ENCODE results near the gene FAM228B.
"Not testable (repeated sequence)": the region's sequence is repeated elsewhere in the genome, so short reads cannot be mapped to it uniquely, and the experiment has no call there.

FAM228B gene

DNA sequence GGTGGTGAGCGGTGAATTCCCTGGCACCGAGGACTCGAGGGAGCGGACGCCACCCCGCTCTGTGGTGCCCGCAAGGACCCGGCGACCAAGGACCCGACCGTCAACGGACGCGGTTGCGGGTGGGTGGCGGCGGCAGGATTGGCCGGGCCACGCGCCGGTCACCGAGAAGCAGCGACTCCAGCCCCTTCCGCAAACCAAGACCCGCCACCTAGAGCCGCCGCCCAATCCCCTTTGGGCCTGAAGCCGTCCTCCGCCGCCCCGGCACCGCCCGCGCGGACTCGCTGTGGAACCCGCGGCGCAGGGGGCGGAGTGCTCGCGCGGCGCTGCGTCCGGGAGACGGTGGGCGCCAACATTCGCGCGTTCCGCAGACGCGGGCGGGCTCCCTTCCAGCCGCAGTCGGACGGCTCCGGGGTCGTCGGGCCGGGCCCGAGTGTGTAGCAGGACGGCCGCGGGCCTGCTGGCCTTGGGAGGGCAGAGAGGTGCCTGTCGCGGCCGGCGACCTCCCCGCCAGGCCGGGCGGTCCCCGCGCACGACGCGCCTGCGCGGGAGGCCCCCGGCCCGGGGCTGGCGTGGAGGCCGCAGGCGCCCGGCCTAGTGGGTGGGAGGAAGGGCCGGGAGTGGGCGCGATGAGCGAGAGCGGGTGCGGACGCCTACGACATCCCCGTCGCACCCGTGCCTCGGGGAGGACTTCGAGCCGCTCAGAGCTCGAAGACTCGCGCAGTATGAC lies at the start of gene FAM228B, which contains the start of gene PFN4:
Gene FAM228B, plus strand, starts transcription at position 275 of the 727 bp plus-strand sequence. CDS start 893 bp downstream, outside the sequence.
Gene PFN4, minus strand, starts transcription at position 140 of the 727 bp plus-strand sequence. CDS start 799 bp downstream, outside the sequence.
- DNase-seq: peak; percentile 84

DNA sequence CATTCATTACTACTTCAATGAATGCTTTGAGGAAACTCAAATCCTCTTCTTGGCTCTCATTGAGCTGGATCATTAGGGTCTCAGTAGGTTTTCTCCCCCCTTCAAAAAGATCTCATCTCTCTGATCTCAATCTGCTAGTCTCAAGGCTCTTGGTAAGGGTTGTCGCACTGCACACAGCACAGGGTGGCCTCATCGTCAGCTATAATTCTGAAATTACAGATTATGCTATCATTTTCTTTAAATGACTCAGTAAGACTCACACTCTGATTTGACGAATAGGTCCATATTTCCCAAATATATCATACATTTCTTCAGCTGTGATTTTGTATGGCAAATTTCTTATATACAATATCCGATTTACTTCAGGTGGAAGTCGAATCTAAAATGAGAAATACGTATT lies 49.5 kb upstream of the FAM228B start:
- no peak for DNase-seq

DNA sequence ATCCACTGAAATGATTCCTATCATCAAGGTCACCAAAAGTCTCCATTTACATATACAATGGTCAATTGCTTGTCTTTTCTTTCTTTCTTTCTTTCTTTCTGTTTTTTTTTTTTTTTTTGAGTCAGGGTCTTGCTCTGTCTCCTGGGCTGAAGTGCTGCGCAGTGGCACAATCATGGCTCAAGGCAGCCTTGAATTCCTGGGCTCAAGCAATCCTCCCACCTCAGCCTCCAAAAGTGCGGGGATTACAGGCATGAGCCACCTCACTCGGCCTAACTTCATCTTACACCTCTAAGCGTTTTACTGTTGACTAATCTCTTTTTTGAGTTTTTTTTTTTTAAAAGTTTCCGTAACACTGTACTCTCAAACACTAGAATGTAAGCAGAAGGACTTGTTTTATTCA lies 48.0 kb upstream of the FAM228B start:
- no peak for DNase-seq

DNA sequence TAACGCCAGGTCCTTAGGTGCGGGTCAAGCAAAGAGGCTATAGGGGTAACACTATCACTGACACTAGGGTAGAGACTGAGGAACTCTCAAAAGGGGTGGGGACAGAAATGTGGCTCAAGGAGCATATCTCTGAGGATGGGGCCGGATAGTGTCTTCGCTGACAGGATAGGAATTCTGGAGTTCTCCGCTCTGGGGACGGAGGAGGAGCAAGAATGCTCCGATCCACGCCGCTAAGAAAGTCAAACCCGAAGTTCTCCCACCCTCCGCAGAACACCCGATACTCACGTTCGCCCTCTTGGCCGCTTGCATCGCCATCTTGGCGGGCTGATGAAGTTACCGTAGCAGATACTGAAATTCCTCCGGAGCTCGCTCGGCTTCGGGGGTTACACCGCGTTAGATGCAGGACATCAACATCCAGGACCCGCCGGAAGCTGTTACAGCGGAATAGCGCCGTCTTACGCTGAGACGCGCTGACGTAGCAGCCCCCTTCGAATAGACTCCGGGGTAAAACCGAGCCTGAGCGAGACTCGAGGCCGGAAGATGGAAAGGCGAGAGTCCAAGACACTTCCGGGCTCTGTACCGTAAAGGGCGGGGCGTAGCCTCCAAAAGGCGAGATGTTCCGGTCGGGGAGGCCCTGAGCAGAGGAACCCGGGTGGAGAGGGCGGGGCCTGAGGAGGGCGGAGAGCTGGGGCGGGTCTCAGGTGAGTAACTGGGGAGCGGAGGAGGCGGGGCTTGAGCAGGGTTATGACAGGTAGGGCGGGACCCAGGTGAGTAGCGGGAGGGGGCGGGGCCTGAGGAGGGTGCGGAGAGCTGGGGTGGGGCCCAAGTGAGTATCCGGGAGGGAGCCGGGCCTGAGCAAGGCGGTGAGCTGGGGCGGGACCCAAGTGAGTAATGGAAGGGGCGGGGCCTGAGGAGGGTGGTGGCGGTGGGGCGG lies 47.1 kb upstream of the FAM228B start, which contains the start of gene SF3B6:
Gene SF3B6, minus strand, starts transcription at position 412 of the 934 bp plus-strand sequence. Its CDS starts 97 bp downstream, at position 315.
- peak; percentile 100 for DNase-seq

DNA sequence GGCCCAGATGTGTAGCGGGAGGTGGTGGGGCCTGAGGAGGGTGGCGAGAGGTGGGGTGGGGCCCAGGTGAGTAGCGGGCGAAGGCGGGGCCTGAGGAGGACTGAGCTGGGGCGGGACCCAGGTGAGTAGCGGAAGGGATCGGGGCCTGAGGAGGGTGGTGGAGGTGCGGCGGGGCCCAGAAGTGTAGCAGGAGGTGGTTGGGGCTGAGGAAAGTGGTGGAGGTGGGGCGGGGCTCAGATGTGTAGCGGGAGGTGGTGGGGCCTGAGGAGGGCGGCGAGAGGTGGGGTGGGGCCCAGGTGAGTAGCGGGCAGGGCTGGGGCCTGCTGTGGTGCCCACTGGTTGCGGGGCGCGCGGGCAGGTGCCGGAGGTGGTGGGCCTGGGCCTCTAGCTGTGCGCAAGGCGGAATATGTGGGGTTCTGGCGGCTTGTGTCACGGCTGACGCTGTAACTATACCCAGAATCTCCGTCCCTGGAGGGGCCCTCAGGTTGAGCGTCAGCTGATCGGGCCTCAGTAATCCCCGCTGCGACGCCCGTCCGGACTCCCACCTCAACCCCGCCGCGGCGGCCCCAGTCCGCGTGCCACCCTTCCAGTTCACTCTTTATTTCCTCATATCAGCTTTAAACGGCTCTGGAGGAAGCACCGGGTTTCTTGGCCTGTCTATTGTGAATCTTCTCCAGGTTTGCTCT lies 46.3 kb upstream of the FAM228B start:
- no peak for DNase-seq

DNA sequence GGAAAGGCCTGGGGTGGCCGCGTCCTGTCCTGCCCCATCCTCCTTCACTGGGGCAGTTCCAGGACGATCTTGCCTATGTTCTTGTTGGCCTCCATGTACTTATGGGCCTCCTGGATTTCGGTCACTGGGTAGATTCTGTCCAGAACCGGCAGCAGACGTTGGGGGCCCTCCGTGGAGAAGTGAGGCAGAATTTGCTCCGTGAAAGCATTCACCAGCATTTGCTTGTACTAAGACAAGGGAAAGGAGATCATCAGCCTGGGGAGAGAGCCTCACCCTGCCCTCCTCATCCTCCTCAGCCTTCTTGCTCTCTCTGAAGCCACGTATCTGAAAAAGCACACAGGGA lies 45.8 kb upstream of the FAM228B start:
- DNase-seq: no peak

DNA sequence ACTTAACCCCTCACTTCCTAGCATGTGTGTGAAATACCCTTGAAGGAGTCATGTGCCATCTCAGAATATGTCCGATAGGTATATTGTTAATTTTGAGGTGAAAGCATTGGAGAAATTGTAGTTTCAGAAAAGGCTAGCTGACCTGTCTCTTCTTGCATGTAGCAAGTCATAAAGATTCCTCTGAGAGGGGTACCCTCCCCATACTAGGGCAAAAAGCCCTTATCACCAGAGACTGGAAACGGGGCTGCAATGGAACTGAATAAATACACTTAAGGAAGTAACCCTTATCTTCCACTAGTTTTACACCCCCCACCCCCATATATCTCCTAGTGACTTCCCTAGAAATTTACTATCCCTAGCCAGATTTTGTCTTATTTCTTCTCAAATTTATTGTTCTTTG lies 45.4 kb upstream of the FAM228B start:
- DNase-seq: no peak

DNA sequence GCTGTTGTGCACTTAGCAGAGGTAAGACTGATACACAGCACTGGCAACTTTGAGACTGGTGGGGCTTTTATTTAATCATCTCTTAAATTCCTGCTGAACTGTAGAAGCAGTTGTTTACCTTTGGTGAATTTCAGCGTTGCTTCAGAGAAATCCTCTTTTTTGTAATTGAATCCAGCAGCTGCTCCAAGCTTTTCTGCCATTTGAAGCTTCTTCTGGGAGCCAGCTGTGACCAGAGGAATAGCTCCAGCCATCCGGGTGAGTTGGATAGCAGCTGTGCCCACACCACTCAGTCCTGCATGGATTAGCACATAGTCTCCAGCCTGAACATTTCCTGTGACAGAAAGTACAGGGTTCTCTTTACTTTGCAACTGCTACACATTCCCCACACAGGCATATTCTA lies 42.6 kb upstream of the FAM228B start:
- DNase-seq: no peak

DNA sequence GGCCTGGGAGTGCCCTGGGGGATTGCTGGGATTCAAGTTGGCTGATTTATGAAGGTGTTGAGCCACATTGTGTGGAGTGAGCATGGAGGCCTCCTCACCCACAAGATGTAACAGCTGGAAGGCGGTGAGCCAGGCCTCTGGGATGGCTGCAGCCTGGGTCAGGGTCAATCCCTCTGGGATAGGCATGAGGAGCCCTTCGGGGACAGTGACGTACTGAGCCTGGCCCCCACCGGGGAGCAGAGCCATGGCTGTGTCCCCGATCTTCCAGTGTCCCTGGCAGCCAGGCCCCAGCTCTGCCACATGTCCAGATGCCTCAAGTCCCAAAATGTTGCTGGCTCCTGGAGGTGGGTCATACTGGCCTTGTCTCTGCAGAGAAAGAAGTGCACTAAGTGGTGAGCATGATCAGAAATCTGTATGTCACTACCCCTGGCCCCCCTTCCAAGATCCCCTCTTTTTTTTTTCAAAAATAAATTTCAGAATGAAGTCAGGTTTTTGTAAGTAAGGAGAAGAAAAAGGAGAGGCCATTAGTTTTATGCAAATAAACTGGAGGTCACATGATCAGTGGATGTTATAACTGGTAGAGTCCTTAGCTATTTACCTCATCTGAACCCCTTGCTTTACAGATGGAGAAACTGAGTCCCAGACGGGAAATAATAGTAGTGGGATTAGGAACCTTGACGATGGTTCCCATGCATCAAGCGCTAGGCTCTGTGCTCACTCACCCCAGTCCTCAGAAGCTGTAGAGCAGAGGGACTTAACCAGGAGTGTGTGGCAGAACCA lies 40.3 kb upstream of the FAM228B start:
- DNase-seq: no peak

DNA sequence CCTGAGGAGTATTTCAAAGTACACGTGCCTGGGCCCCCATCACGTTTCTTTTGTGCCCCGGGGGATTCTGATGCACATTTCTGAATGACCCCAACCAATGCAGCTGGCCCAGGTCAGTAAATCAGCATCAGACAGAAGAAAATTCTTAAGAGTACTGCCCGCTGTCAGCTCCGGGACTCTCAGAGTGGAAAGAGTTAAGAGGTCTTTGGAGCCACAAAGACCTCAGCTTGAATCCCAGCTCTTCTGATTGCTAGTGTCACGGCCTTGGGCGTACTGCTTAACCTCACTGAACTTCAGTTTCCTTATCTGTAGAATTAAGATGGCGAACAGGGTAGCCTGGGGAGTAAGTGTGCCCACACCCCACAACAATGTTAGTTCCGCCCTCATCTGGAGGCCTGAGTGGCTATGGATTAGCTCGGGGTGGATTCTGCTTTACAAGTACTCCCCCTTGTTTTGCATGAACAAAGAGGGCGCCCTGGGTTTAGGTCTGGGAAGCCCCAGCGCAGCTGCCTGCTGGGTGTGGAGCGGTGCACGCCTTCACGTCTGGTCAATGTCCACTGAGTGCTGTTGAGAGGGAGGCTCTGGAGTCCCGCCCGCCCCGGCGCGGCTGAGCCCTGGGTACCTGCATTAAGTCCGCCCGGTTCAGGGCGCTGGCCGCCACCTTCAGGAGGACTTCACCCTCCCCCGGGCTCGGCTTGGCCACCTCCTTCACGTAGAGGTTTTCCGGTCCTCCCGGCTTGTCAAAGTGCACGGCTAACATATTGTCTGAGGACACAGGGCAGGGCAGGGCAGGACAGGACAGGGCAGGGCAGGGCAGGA lies 39.5 kb upstream of the FAM228B start:
- DNase-seq: no peak

DNA sequence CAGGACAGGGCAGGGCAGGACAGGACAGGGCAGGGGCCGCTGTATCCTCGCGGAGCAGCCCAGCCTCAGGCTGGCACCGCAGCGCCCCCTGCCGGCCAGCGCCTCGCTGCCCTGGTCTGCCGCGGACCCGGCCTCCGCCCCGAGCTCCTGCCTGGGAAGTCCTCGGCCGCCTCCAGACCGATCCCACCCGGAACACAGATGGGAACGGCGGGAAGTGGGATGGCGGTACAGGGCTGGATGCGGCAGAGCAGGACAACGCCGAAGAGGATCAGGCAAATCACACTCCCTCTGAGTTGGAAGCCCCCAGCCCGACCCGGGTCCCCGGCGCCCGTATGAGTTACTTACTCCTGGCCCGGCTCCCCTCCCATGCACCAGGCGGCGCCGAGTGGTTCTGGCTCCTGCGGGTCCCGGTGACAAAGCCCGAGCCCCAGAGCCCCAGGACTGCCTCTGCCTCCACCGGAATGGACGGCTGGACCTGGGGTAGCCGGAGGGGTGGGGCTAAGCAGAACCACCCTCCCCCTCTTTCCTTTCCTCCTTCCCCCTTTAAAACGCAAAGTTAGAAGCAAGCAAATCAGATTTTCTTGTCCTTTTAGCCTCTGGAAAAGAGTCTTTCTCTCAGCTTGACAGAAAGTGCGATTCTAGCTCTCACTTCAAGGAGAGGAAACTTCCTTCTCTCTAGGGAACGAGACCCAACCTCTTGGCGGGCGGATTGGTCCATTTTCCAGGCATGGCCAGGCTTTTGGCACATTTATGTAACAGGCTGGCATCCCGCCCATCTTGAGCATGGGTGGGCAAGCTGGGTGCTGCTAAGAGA lies 38.7 kb upstream of the FAM228B start, which contains the start of gene TP53I3:
Gene TP53I3, minus strand, starts transcription at position 449 of the 814 bp plus-strand sequence. CDS start 508 bp downstream, outside the sequence.
- peak; percentile 88 for DNase-seq

DNA sequence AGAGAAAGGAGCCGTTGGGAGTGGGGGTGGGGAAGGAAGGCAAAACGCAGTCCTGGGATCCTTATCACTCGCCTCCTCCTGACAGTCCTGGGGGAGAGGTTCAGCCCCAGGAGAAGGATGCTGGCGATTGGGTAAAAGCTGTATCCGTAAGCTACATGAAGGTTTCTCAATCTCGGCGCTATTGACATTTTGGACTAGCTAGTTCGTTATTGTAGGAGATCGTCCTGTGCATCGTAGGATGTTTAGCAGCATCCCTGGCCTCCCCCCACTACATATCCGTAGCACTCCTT lies 38.1 kb upstream of the FAM228B start:
- no peak for DNase-seq

DNA sequence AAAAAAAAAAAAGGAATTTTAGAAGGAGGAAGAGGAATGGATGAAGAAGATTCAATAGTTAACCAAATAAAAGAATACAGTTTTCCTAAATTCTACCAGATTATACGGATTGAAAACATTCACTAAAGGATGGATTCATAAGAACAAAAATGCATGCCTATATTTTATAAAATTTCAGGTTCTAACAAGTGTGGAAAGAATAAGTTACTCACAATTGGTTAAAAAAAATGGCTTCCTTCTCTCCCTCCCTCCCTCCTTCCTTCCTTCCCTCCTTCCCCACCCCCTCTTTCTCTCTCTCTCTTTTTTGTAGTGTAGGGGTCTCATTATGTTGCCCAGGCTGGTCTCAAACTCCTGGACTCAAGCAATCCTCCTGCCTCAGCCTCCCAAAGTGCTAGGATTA lies 37.0 kb upstream of the FAM228B start:
- no peak for DNase-seq

DNA sequence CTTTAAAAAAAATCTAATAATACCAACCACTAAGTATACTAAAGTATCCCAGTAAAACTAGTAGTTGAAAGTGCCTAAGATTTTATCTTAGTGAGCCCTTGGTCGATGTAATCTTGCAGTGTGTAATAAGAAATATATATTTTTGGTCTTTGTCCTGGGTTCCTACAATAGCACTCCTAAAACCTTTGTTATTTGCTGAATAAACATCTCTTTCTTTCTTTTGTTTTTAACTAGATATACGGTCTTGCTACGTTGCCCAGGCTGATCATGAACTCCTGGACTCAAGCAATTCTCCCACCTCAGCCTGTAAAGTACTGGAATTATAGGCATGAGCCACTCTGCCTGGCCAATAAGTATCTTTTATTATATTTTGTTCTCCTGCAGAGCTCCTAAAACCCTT lies 36.2 kb upstream of the FAM228B start:
- DNase-seq: no peak

DNA sequence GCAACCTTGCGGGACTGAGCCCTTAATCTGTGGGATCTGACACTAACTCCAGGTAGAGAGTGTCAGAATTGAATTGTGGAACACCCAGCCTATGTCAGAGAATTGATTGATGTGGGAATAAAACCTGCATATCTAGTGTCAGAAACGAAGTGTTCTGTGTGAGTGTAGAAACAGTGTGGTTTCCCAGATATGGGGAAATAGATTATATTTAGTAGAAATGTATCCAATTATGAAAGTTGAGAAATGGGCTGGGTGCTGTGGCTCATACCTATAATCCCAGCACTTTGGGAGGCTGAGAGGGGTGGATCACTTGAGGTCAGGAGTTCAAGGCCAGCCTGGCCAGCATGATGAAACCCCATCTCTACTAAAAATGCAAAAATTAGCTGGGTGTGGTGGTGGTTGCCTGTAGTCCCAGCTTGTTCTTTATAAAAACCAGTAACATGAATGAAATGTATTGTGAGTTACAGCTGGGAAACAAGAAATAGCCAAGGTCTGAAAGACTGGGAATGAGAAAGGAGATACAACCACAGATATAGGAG lies 34.4 kb upstream of the FAM228B start:
- no peak for DNase-seq

DNA sequence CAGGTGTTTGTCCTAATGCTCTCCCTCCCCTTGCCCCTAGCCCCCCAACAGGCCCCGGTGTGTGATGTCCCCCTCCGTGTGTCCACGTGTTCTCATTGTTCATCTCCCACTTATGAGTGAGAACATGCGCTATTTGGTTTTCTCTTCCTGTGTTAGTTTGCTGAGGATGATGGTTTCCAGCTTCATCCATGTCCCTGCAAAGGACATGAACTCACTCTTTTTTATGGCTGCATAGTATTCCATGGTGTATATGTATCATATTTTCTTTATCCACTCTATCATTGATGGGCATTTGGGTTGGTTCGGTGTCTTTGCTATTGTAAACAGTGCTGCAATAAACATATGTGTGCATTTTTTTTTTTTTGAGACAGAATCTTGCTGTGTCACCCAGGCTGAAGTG lies 30.0 kb upstream of the FAM228B start:
- DNase-seq: not testable (repeated sequence)

DNA sequence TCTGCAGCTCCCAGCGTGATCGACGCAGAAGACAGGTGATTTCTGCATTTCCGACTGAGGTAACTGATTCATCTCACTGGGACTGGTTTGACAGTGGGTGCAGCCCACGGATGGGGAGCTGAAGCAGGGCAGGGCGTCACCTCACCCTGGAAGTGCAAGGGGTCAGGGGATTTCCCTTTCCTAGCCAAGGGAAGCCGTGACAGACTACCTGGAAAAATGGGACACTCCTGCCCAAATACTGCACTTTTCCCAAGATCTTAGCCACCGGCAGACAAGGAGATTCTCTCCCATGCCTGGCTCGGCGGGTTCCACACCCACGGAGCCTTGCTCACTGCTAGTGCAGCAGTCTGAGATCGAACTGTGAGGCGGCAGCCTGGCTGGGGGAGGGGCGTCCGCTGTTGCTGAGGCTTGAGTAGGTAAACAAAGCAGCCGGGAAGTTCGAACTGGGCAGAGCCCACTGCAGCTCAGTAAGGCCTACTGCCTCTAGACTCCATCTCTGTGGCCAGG lies 28.0 kb upstream of the FAM228B start:
- not testable (repeated sequence) for DNase-seq

DNA sequence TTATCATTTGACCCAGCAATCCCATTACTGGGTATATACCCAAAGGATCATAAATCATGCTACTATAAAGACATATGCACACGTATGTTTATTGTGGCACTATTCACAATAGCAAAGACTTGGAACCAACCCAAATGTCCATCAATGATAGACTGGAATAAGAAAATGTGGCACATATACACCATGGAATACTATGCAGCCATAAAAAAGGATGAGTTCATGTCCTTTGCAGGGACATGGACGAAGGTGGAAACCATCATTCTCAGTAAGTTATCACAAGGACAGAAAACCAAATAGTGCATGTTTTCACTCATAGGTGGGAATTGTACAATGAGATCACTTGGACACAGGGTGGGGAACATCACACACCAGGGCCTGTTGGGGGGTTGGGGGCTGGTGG lies 22.5 kb upstream of the FAM228B start:
- not testable (repeated sequence) for DNase-seq

DNA sequence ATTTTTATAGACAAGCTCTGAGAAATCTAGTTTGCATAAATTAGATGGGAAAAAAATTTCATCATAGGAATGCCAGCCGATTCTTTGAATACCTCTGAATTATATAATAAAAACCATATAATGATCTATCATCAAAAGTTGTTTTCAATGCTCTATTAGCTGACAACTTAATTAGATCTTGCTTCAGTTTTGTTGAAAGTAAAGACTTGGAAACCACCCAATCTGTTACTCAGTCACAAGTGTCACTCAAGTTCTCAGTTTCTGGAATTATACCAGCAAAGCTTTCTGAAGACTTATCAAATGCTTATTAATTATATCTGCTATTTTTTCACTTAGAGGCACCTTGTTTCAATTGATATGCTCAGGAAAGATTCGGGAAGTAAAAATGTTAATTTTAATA lies 21.3 kb upstream of the FAM228B start:
- no peak for DNase-seq

DNA sequence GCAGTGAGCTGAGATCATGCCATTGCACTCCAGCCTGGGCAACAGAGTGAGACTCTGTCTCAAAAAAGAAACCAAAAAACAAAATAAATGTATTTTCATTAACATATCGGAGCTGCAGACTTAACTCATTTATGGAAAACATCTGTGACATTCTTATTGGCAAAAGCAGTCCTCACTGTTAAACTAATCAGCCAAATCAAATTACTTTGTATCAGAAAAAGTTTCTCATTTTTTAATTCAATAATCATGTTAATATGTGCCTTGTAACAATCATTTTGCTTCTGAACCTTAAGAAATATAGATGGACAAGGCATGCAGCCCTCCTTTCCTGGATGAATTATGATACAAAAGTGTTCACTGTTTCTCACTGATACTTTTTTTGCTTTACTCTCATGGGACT lies 20.6 kb upstream of the FAM228B start:
- no peak for DNase-seq
